ENCODE results near the gene PSTPIP1. TPM values are rescaled to one million over a fixed set of nuclear protein-coding genes. Genes with fewer than 3 reads are reported as not detected.
"Not testable (repeated sequence)": the region's sequence is repeated elsewhere in the genome, so short reads cannot be mapped to it uniquely, and the experiment has no call there.

The PSTPIP1 gene
- total RNA-seq, 4 donors from 2014 or later, result 2.9 to 8.9 (median 4.0) TPM

- H3K4me3 ChIP-seq (ENCODE audit: low read depth, poor library complexity, severe bottlenecking), result no peak overlapping the region
- WGBS, 2 donors, result 50 to 55% methylated on average over 2 of the region's 2 CpGs
- no peak for TF ChIP-seq CTCF (IDR thresholded peaks at IDR 0.05)
- TF ChIP-seq POLR2A (IDR thresholded peaks at IDR 0.05), result no peak
- DNase-seq (ENCODE audit: low spot score in 2 of 2), result no peak
- intact Hi-C loops (cut with DNase I; ENCODE audit: low total_unique reads), result no loop called here
Measured at GRCh38 chr15:76954744-76955143, 40.2 kb upstream of the PSTPIP1 start.

GRCh38 chr15:76961268-76962011 is 33.5 kb upstream of the PSTPIP1 start:
- 68 to 75% methylated on average over 6 of the region's 6 CpGs for WGBS, 2 donors
- H3K4me3 ChIP-seq (ENCODE audit: low read depth, poor library complexity, severe bottlenecking), result no peak overlapping the region
- DNase-seq (ENCODE audit: low spot score in 2 of 2), result no peak
- TF ChIP-seq POLR2A (IDR thresholded peaks at IDR 0.05) (no peak), CTCF (IDR thresholded peaks at IDR 0.05) (no peak)
- intact Hi-C loops (cut with DNase I; ENCODE audit: low total_unique reads), result no loop called here

GRCh38 chr15:76962337-76963013 is 32.5 kb upstream of the PSTPIP1 start:
- whole genome bisulfite sequencing, 2 donors, result 89 to 94% methylated on average over 9 of the region's 9 CpGs
- no peak for DNase-seq (ENCODE audit: low spot score in 2 of 2)
- H3K4me3 ChIP-seq (ENCODE audit: low read depth, poor library complexity, severe bottlenecking), result no peak overlapping the region
- intact Hi-C loops (cut with DNase I; ENCODE audit: low total_unique reads), result no loop called here
- TF ChIP-seq CTCF (IDR thresholded peaks at IDR 0.05), result no peak
- TF ChIP-seq POLR2A (IDR thresholded peaks at IDR 0.05), result no peak

- intact Hi-C loops (cut with DNase I; ENCODE audit: low total_unique reads), result no loop called here
- no peak overlapping the region for H3K4me3 ChIP-seq (ENCODE audit: low read depth, poor library complexity, severe bottlenecking)
- TF ChIP-seq CTCF (IDR thresholded peaks at IDR 0.05) (no peak), POLR2A (IDR thresholded peaks at IDR 0.05) (no peak)
- WGBS, 2 donors, result 42 to 46% methylated on average over 9 of the region's 9 CpGs
- DNase-seq (ENCODE audit: low spot score in 2 of 2), result no peak
Measured at GRCh38 chr15:76963596-76963995, 31.3 kb upstream of the PSTPIP1 start.

- WGBS, 2 donors, result 34 to 35% methylated on average over 5 of the region's 5 CpGs
- no peak overlapping the region for H3K4me3 ChIP-seq (ENCODE audit: low read depth, poor library complexity, severe bottlenecking)
- TF ChIP-seq POLR2A (IDR thresholded peaks at IDR 0.05) (no peak), CTCF (IDR thresholded peaks at IDR 0.05) (no peak)
- DNase-seq (ENCODE audit: low spot score in 2 of 2), result no peak
- intact Hi-C loops (cut with DNase I; ENCODE audit: low total_unique reads), result no loop called here
Measured at GRCh38 chr15:76964157-76964556, 30.8 kb upstream of the PSTPIP1 start.

- WGBS, 2 donors, result 37 to 60% methylated on average over 7 of the region's 7 CpGs
- intact Hi-C loops (cut with DNase I; ENCODE audit: low total_unique reads); DNase-seq (ENCODE audit: low spot score in 2 of 2); H3K4me3 ChIP-seq (ENCODE audit: low read depth, poor library complexity, severe bottlenecking): not testable (repeated sequence)
Measured at GRCh38 chr15:76966051-76966450, 28.9 kb upstream of the PSTPIP1 start.

Data from lower leg skin (tissue), 4 donors.